ENCODE results near the gene ZSCAN12.

Gene ZSCAN12

GRCh38 chr6:28393912-28394662 is 5.5 kb downstream of the ZSCAN12 start:
- TF ChIP-seq CTCF (IDR thresholded peaks at IDR 0.05; ENCODE audit: low read depth, low read length), result peak; percentile 15
- no peak for DNase-seq (ENCODE audit: extremely low read depth, low read depth)

GRCh38 chr6:28390688-28391087 is 8.9 kb downstream of the ZSCAN12 start:
- TF ChIP-seq CTCF (IDR thresholded peaks at IDR 0.05; ENCODE audit: low read depth, low read length), result no peak
- DNase-seq (ENCODE audit: extremely low read depth, low read depth), result no peak

- DNase-seq (ENCODE audit: extremely low read depth, low read depth), result no peak
- TF ChIP-seq CTCF (IDR thresholded peaks at IDR 0.05; ENCODE audit: low read depth, low read length), result no peak
These were observed 15.4 kb downstream of the ZSCAN12 start for GRCh38 chr6:28384143-28384533.

- TF ChIP-seq CTCF (IDR thresholded peaks at IDR 0.05; ENCODE audit: low read depth, low read length), result peak; percentile 39
- DNase-seq (ENCODE audit: extremely low read depth, low read depth), result peak; percentile 61
These were observed 16.1 kb downstream of the ZSCAN12 start for GRCh38 chr6:28383235-28384142.

- no peak for DNase-seq (ENCODE audit: extremely low read depth, low read depth)
- TF ChIP-seq CTCF (IDR thresholded peaks at IDR 0.05; ENCODE audit: low read depth, low read length), result no peak
These were observed 19.2 kb downstream of the ZSCAN12 start for GRCh38 chr6:28380381-28380780.

- no peak for TF ChIP-seq CTCF (IDR thresholded peaks at IDR 0.05; ENCODE audit: low read depth, low read length)
- no peak for DNase-seq (ENCODE audit: extremely low read depth, low read depth)
These were observed 20.9 kb downstream of the ZSCAN12 start for GRCh38 chr6:28378644-28379043.

GRCh38 chr6:28377879-28378278 is 21.7 kb downstream of the ZSCAN12 start:
- TF ChIP-seq CTCF (IDR thresholded peaks at IDR 0.05; ENCODE audit: low read depth, low read length), result no peak
- no peak for DNase-seq (ENCODE audit: extremely low read depth, low read depth)
